Parathyroid adenoma (tissue), 2 donors: ENCODE measurements around the gene C11orf71.

ENCODE experiments used
- H2AFZ ChIP-seq: fragments of 300-600 bp; sonication (generic); one replicate; pipeline ENCODE4 v1.7.0; 2017; ENCODE audit warnings: antibody characterized with exemption, mild to moderate bottlenecking
- H3K27ac ChIP-seq: fragments of 300-600 bp; sonication (generic); one replicate; pipeline ENCODE4 v1.7.0; 2017
- H3K27me3 ChIP-seq: fragments of 300-600 bp; sonication (generic); one replicate; pipeline ENCODE4 v1.7.0; 2017; ENCODE audit warnings: low read length; ENCODE audit not compliant: control insufficient read depth, insufficient read depth
- H3K36me3 ChIP-seq: fragments of 300-600 bp; sonication (generic); one replicate; pipeline ENCODE4 v1.7.0; 2017; ENCODE audit warnings: low read length; ENCODE audit not compliant: control insufficient read depth, insufficient read depth
- H3K4me1 ChIP-seq: fragments of 300-600 bp; sonication (generic); one replicate; pipeline ENCODE4 v1.7.0; 2017; ENCODE audit warnings: control low read depth
- H3K4me2 ChIP-seq: fragments of 300-600 bp; sonication (generic); one replicate; pipeline ENCODE4 v1.7.0; 2017; ENCODE audit warnings: low read length
- H3K4me3 ChIP-seq: fragments of 300-600 bp; sonication (generic); one replicate; pipeline ENCODE4 v1.7.0; 2017; ENCODE audit warnings: low read depth, low read length
- H3K79me2 ChIP-seq: fragments of 300-600 bp; sonication (generic); one replicate; pipeline ENCODE4 v1.7.0; 2017; ENCODE audit warnings: control low read depth
- H3K9ac ChIP-seq: fragments of 300-600 bp; sonication (generic); one replicate; pipeline ENCODE4 v1.7.0; 2017; ENCODE audit warnings: mild to moderate bottlenecking
- H3K9me3 ChIP-seq: fragments of 300-600 bp; sonication (generic); one replicate; pipeline ENCODE4 v1.7.0; 2017; ENCODE audit warnings: low read length; ENCODE audit not compliant: control insufficient read depth
- CTCF ChIP-seq: fragments of 300-600 bp; sonication (generic); IDR thresholded peaks from one replicate; pipeline ENCODE4 v1.7.0; 2017; ENCODE audit warnings: antibody characterized with exemption, mild to moderate bottlenecking
- donor health status: primary hyperparathyroidism.

The C11orf71 gene

GRCh38 chr11:114366331-114367243, 33.7 kb downstream of the C11orf71 start:
- H3K36me3 ChIP-seq, result no peaks in the 10 kb centered on the region
- no peak overlapping the region for H3K4me3 ChIP-seq
- no peak for TF ChIP-seq CTCF
- no peaks in the 10 kb centered on the region for H3K79me2 ChIP-seq
- H3K4me1 ChIP-seq, result no peaks in the 10 kb centered on the region
- no peaks in the 10 kb centered on the region for H3K9me3 ChIP-seq
- H3K4me2 ChIP-seq, result no peak overlapping the region
- no peak overlapping the region for H3K27ac ChIP-seq
- no peak overlapping the region for H3K9ac ChIP-seq
- H3K27me3 ChIP-seq, result no peaks in the 10 kb centered on the region
- H2AFZ ChIP-seq, result no peak overlapping the region

GRCh38 chr11:114362958-114363357, 37.4 kb downstream of the C11orf71 start:
- no peak for TF ChIP-seq CTCF

GRCh38 chr11:114362326-114362725, 38.0 kb downstream of the C11orf71 start:
- Histone ChIP-seq H3K9ac (no peak overlapping the region), H3K27ac (no peak overlapping the region), H3K4me3 (no peak overlapping the region), H3K4me1 (no peaks in the 10 kb centered on the region), H3K4me2 (no peak overlapping the region), H3K36me3 (no peaks in the 10 kb centered on the region), H3K9me3 (no peaks in the 10 kb centered on the region), H2AFZ (no peak overlapping the region), H3K79me2 (no peaks in the 10 kb centered on the region), H3K27me3 (no peaks in the 10 kb centered on the region)
- no peak for TF ChIP-seq CTCF

More at GRCh38 chr11:114362958-114363357, 37.4 kb downstream of the C11orf71 start:
- Histone ChIP-seq H3K4me3 (no peak overlapping the region), H3K9me3 (no peaks in the 10 kb centered on the region), H3K4me2 (no peak overlapping the region), H3K27me3 (no peaks in the 10 kb centered on the region), H3K36me3 (no peaks in the 10 kb centered on the region), H3K79me2 (no peaks in the 10 kb centered on the region), H3K27ac (no peak overlapping the region), H2AFZ (no peak overlapping the region), H3K4me1 (no peaks in the 10 kb centered on the region), H3K9ac (no peak overlapping the region)

- Histone ChIP-seq H3K27ac (no peak overlapping the region), H3K9ac (no peak overlapping the region), H2AFZ (no peak overlapping the region), H3K36me3 (no peaks in the 10 kb centered on the region), H3K79me2 (no peaks in the 10 kb centered on the region), H3K4me1 (no peaks in the 10 kb centered on the region), H3K9me3 (no peaks in the 10 kb centered on the region), H3K4me2 (no peak overlapping the region), H3K27me3 (no peaks in the 10 kb centered on the region), H3K4me3 (no peak overlapping the region)
- no peak for TF ChIP-seq CTCF
Measured at GRCh38 chr11:114359342-114359741, 41.0 kb downstream of the C11orf71 start.

GRCh38 chr11:114358716-114359115, 41.6 kb downstream of the C11orf71 start:
- TF ChIP-seq CTCF, result no peak
- Histone ChIP-seq H3K27me3 (no peaks in the 10 kb centered on the region), H2AFZ (peak overlapping the region; percentile 50), H3K4me2 (no peak overlapping the region), H3K9ac (no peak overlapping the region), H3K27ac (no peak overlapping the region), H3K4me1 (no peaks in the 10 kb centered on the region), H3K79me2 (no peaks in the 10 kb centered on the region), H3K4me3 (no peak overlapping the region), H3K9me3 (no peaks in the 10 kb centered on the region), H3K36me3 (no peaks in the 10 kb centered on the region)
